Stimulated activated naive B cell treated with anti-CD40 and anti-IgM and Interleukin-4, amounts not matched to agents 10 μg/mL and 1 μg/mL and 100 μg/mL, for 72 hours (primary cell): ENCODE results near the gene RALGPS2.

Experiments used
- ATAC-seq, 2 donors: fragments of 150-1000 bp; cut with Tn5 transposase; replicated peaks; 2 replicates each; pipeline ENCODE4 v1.10.0; 2021; ENCODE audit warnings: moderate library complexity in 1 of 2
- DNase-seq: peaks from one replicate; pipeline ENCODE4 v3.0.0; 2021
- H3K27ac Mint-ChIP-seq: one replicate; pipeline ENCODE4 v1.8.0; 2022; ENCODE audit warnings: mild to moderate bottlenecking, mixed read lengths
- H3K27me3 Mint-ChIP-seq, 2 donors: one replicate each; pipeline ENCODE4 v1.8.0; 2022; ENCODE audit warnings: mixed read lengths in 2 of 2
- H3K36me3 Mint-ChIP-seq, 2 donors: one replicate each; pipeline ENCODE4 v1.8.0; 2022; ENCODE audit warnings: mixed read lengths in 2 of 2, mild to moderate bottlenecking in 1 of 2
- H3K4me1 Mint-ChIP-seq, 2 donors: one replicate each; pipeline ENCODE4 v1.8.0; 2022; ENCODE audit warnings: mixed read lengths in 2 of 2, mild to moderate bottlenecking in 1 of 2
- H3K4me3 Mint-ChIP-seq, 2 donors: one replicate each; pipeline ENCODE4 v1.8.0; 2022; ENCODE audit warnings: mild to moderate bottlenecking in 2 of 2, mixed read lengths in 2 of 2, moderate library complexity in 1 of 2
- H3K9me3 Mint-ChIP-seq, 2 donors: one replicate each; pipeline ENCODE4 v1.8.0; 2022; ENCODE audit warnings: mixed read lengths in 2 of 2, mild to moderate bottlenecking in 1 of 2

Gene RALGPS2

DNA sequence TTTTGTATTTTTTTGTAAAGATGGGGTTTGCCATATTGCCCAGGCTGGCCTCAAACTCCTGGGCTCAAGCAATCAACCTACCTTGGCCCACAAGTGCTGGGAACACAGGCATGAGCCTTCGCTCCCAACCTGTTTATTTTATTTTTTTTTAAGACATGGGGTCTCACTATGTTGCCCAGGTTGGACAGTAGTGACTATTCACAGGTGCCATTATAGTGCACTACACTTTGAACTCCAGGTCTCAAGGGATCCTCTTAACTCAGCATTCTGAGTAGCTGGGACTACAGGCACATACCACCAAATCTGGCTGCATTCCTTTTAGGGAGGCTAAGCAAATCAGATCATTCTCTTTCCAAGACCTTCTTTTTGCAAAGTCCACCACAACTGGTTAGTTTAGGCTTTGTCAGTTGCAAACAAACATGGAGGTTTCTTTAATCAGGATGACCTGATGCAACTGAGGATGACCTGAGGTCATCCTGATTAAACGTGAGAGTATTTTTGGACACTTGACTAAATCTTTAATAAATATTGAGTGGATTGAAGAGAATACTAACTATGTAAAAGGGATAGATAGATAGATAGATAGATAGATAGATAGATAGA lies 30.0 kb upstream of the RALGPS2 start:
- no peaks in the 10 kb centered on the region for H3K27me3 Mint-ChIP-seq
- H3K4me3 Mint-ChIP-seq, result no peak overlapping the region
- ATAC-seq (no peak), DNase-seq (no peak)
- peaks cover 5 to 6% of the 10 kb centered on the region in 2 donors for H3K4me1 Mint-ChIP-seq
- no peaks in the 10 kb centered on the region for H3K36me3 Mint-ChIP-seq
- H3K27ac Mint-ChIP-seq, result no peak overlapping the region
- no peaks in the 10 kb centered on the region for H3K9me3 Mint-ChIP-seq

DNA sequence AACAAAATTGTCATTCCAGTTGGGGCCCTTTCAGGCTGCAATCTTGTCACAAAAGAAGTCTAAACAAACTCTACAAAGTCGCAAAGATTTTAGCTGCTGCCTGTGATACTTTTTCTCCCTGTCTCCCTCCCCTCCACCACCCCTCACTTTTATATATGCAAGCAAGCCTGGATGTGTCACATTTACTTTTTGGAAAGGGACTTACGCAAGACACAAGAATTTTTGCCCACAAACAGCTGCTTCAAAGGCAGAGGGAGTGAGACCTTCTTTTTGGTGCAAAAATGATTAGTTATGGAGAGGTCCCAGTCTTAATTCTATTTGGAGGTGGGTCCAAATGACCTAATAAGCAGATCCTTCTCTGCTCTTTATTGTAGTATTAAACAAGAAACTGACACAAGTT lies 22.9 kb upstream of the RALGPS2 start:
- no peak for ATAC-seq
- no peak overlapping the region for H3K4me3 Mint-ChIP-seq
- no peaks in the 10 kb centered on the region for H3K9me3 Mint-ChIP-seq
- peaks cover 17 to 29% of the 10 kb centered on the region in 2 donors for H3K4me1 Mint-ChIP-seq
- no peaks in the 10 kb centered on the region for H3K36me3 Mint-ChIP-seq
- H3K27ac Mint-ChIP-seq, result no peak overlapping the region
- H3K27me3 Mint-ChIP-seq, result no peaks in the 10 kb centered on the region
- DNase-seq, result no peak

DNA sequence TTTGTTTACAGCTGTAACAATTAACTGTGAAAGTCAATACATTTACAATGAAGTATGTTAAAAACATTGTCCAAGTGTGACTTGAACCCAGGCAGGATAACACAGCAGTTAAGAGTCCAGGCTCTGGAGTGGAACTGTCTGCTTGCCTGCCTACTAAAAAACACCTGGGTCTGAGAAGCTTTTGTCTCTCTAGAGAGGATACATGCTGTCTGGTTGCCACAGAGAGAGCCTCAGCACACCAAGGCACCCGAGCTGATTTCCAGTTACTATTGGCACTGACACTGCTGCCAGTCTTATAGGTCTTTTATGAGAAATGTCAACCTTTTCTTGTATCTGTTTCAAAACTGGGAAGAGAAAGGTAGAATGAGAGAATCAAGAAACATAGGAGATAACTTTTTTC lies 20.2 kb upstream of the RALGPS2 start:
- Mint-ChIP-seq H3K27ac (peak overlapping the region; percentile 75), H3K4me1 (peaks cover 19 to 37% of the 10 kb centered on the region in 2 donors), H3K9me3 (no peaks in the 10 kb centered on the region), H3K27me3 (no peaks in the 10 kb centered on the region), H3K36me3 (no peaks in the 10 kb centered on the region), H3K4me3 (no peak overlapping the region)
- no peak for DNase-seq
- peak in 1 of 2 donors; percentile 34 for ATAC-seq

DNA sequence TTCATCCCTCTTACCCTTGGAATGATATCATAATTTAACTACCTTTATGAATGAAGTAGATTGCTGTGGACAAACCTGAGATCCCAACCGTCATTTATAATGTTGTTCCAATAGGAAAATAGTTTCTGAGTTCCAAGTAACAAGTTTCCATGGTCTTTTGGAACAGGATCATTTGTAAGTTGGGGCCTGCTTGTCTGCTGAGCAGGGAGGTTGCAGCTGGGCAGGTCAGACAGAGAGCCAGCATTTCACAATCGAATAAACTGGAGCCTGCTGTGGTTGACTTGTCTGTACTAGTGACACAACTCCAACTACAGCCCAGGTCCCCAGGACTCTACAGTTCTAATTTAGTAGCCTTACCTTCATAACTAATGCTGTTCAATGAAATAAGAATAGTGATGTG lies 18.6 kb upstream of the RALGPS2 start:
- H3K36me3 Mint-ChIP-seq, result no peaks in the 10 kb centered on the region
- no peak overlapping the region for H3K4me3 Mint-ChIP-seq
- no peaks in the 10 kb centered on the region for H3K9me3 Mint-ChIP-seq
- ATAC-seq (no peak), DNase-seq (no peak)
- no peak overlapping the region for H3K27ac Mint-ChIP-seq
- H3K27me3 Mint-ChIP-seq, result no peaks in the 10 kb centered on the region
- H3K4me1 Mint-ChIP-seq, result peaks cover 25 to 43% of the 10 kb centered on the region in 2 donors

DNA sequence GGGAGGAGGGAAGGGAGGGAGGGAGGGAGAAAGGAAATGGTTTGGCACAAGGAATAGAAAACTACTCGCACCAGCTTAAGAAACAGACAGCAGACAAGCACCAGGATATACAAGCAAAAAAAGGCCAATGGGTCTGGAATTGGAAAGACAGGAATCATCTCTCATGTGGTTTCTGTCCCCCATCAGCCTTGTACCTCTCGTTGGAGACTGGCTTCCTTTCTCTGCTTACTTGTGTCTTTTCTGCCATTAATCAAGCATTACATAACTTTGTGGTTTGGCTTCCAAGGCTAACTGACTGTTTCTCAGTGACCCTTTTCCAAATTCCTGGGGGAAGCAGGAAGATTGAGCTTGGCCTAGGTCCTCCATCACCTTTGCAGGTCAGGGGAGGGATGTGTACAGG lies 11.8 kb upstream of the RALGPS2 start:
- H3K27ac Mint-ChIP-seq, result no peak overlapping the region
- DNase-seq (no peak), ATAC-seq (no peak)
- H3K36me3 Mint-ChIP-seq, result peaks cover 0 to 1% of the 10 kb centered on the region in 2 donors
- no peak overlapping the region for H3K4me3 Mint-ChIP-seq
- peaks cover 0 to 1% of the 10 kb centered on the region in 2 donors for H3K9me3 Mint-ChIP-seq
- H3K27me3 Mint-ChIP-seq, result no peaks in the 10 kb centered on the region
- peaks cover 18 to 37% of the 10 kb centered on the region in 2 donors for H3K4me1 Mint-ChIP-seq

DNA sequence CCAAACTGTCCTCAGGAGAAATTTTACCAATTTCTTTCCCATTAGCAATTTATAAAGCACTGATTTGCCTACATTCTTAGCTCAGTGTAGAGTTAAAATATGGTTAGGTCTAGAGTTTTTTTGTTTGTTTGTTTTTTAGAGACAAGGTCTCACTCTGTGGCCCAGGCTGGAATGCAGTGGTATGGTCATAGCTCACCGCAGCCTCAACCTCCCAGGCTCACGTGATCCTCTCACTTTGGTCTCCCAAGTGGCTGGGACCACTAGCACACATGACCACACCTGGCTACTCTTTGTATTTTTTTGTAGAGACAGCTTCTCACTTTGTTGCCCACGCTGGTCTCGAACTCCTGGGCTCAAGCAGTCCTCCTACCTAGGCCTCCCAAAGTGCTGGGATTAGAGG lies 10.6 kb upstream of the RALGPS2 start:
- Mint-ChIP-seq H3K27ac (no peak overlapping the region), H3K27me3 (no peaks in the 10 kb centered on the region), H3K36me3 (peaks cover 0 to 1% of the 10 kb centered on the region in 2 donors), H3K4me1 (peaks cover 24 to 40% of the 10 kb centered on the region in 2 donors), H3K4me3 (no peak overlapping the region), H3K9me3 (peaks cover 0 to 1% of the 10 kb centered on the region in 2 donors)
- ATAC-seq (no peak), DNase-seq (no peak)

DNA sequence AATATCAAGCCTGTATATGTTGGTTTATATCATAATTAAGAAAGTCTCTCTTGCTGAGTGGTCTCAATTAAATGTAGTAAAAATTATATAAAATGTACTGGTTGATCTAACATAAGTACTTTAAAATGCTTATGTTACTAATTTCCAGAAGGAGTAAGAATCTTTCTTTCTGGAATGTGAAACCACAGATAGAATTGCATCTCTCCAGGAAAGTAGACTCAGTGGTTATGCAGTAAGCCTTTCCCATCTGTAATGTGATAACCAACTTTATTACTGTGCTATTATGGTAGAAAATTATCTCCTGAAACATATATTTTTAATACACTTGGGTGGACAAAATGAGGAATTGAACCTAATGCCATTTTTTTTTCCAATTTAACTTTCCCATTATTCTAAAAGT lies 8.9 kb upstream of the RALGPS2 start:
- Mint-ChIP-seq H3K9me3 (peaks cover 0 to 1% of the 10 kb centered on the region in 2 donors), H3K27me3 (no peaks in the 10 kb centered on the region), H3K4me1 (peaks cover 23 to 44% of the 10 kb centered on the region in 2 donors), H3K36me3 (peaks cover 0 to 1% of the 10 kb centered on the region in 2 donors), H3K27ac (no peak overlapping the region), H3K4me3 (no peak overlapping the region)
- DNase-seq, result no peak
- ATAC-seq, result no peak

DNA sequence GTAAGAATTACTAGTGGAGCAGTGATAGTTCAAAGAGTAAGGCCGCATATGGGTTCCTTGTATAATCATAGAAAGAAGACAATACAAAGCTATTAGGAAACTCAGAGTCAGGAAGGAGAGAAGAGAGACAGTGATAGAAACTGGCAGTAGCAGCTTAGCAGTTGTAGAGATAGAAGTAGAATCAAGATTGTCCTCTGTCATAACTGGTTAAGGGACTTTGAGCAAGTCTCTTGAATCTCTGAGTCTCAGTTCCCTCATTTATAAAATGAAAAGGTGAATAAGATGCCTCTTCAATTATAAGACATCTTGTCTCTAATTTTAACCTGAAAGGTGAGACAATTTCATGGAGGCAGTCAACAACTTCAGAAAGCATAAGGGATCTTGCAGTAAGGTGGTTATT lies 6.5 kb upstream of the RALGPS2 start:
- peak; percentile 33 to 52 for ATAC-seq
- Mint-ChIP-seq H3K4me1 (peaks cover 15 to 31% of the 10 kb centered on the region in 2 donors), H3K27me3 (no peaks in the 10 kb centered on the region), H3K4me3 (no peak overlapping the region), H3K36me3 (no peaks in the 10 kb centered on the region), H3K27ac (no peak overlapping the region), H3K9me3 (no peaks in the 10 kb centered on the region)
- no peak for DNase-seq

DNA sequence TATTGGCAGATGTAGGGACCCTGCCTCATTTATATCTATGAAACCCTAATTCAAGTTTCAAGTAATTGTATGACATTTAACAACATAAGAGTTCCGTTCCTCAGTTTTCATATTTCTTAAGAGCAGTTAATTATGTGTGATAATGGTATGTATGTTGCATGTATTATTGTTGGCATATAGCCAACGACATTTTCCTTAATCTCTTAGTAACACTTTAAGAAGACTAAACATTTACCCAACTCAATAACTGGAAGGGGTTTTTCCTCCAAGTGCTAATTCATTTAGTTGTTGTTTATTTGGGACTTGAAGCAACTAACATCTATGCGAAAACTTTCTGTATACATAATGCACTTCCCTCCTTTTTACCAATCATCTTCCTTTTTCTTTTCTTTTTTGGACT lies 1.5 kb upstream of the RALGPS2 start:
- H3K9me3 Mint-ChIP-seq, result no peaks in the 10 kb centered on the region
- H3K27me3 Mint-ChIP-seq, result no peaks in the 10 kb centered on the region
- no peak overlapping the region for H3K27ac Mint-ChIP-seq
- H3K4me1 Mint-ChIP-seq, result peaks cover 19 to 40% of the 10 kb centered on the region in 2 donors
- DNase-seq (no peak), ATAC-seq (no peak)
- H3K36me3 Mint-ChIP-seq, result peaks cover 2 to 3% of the 10 kb centered on the region in 2 donors
- H3K4me3 Mint-ChIP-seq, result peak overlapping the region in 1 of 2 donors; percentile 96

DNA sequence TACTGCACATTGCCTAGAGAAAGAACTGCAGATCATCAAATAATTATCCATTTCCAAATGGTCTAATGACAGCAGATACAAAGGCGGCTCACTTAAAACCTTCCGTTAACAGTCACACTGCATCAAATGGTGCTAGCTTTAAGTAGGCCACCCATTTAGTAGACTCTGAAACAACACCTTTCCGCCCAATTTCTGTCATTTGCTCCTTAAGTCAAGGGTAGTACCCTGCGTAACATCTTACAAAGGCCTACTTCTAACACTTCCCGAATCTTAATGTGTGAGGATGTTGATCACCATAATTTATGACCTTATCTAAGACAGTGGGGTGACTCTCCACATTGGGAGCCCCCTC lies 692 bp upstream of the RALGPS2 start:
- no peaks in the 10 kb centered on the region for H3K9me3 Mint-ChIP-seq
- H3K36me3 Mint-ChIP-seq, result peaks cover 2 to 3% of the 10 kb centered on the region in 2 donors
- DNase-seq (no peak), ATAC-seq (peak; percentile 10)
- H3K4me1 Mint-ChIP-seq, result peaks cover 15 to 38% of the 10 kb centered on the region in 2 donors
- peak overlapping the region; percentile 97 for H3K27ac Mint-ChIP-seq
- peak overlapping the region; percentile 91 to 96 for H3K4me3 Mint-ChIP-seq
- no peaks in the 10 kb centered on the region for H3K27me3 Mint-ChIP-seq

DNA sequence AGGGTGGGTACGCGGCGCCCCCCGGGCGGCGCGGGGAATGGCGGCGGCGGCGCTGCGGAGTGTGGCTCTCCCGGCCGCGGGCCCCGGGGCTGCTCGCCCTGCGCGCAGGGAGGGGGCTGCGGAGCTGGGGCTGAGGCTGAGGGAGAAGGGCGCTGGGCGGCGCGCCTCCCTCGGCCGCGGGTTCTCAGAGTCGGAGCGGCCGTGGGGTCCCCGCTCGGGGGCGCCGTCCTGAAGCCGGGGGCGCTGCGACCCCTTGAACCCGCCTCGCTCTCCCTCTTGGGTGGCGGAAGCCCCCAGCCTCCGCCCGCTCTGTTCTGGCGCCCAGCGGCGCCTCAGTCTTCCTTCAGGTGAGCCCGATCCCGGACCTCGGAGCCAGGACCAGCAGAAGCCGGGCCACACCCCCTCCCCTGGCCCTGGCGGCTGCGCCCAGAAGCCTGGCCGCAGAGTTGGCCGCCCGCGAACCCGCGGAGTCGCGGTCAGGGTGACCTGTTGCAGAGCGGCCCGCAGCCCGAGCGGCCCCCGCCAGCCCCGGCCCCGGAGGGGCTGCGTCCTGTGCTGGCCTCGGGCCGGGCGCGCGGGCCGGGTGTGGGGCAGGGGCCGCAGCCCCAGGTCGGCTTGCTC lies 532 bp downstream of the RALGPS2 start:
- Mint-ChIP-seq H3K4me3 (peak overlapping the region; percentile 80 to 96), H3K27me3 (no peaks in the 10 kb centered on the region), H3K27ac (peak overlapping the region; percentile 88), H3K9me3 (peaks cover 0 to 5% of the 10 kb centered on the region in 2 donors), H3K36me3 (peaks cover 9 to 11% of the 10 kb centered on the region in 2 donors), H3K4me1 (peaks cover 16 to 39% of the 10 kb centered on the region in 2 donors)
- ATAC-seq, result peak; percentile 45 to 51
- peak; percentile 41 for DNase-seq

DNA sequence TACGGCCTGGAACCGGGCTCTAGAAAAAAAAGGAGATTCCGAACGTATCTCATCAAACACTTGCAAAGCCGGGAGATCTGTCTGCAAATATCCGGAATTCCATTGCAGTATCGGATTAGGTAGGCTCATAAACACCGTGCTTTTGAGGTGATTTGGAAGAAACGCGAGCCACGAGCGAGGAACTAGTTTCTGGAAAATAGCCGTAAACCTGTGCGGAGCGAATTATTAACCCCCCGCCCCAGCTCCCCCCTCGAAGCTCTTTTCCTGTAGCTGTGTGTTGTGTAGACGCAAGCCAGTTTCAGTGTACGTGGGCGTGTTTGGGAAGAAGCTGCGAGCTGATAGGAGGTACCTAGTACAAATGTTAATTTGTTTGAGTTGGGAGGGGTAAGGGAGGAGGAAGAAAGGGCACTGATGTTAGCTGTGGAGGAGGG lies 1.1 kb downstream of the RALGPS2 start:
- DNase-seq, result peak; percentile 70
- no peaks in the 10 kb centered on the region for H3K27me3 Mint-ChIP-seq
- H3K27ac Mint-ChIP-seq, result peak overlapping the region; percentile 75
- peak overlapping the region; percentile 80 to 96 for H3K4me3 Mint-ChIP-seq
- peaks cover 16 to 41% of the 10 kb centered on the region in 2 donors for H3K4me1 Mint-ChIP-seq
- ATAC-seq, result peak; percentile 74 to 79
- peaks cover 0 to 5% of the 10 kb centered on the region in 2 donors for H3K9me3 Mint-ChIP-seq
- H3K36me3 Mint-ChIP-seq, result peaks cover 13 to 16% of the 10 kb centered on the region in 2 donors

DNA sequence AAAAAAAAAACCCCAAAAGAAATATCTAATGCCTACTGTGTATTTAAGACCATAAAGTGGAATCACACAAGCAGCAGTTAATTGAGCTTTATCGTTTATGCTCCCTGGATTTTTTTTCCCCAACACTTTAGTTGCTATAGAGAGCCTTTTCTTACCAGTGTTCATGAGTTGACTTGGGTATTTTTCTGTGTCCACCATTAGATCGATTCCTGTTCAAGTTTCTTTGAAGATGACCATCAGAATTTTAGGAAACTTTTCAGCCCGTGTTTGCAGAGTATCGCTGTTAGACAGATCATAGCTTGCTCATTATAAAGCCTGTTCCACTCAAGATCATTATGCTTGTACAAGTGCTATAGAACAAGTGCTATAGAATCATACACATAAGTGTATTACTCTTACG lies 1.5 kb downstream of the RALGPS2 start:
- DNase-seq (no peak), ATAC-seq (no peak)
- peaks cover 17 to 20% of the 10 kb centered on the region in 2 donors for H3K36me3 Mint-ChIP-seq
- peak overlapping the region; percentile 75 for H3K27ac Mint-ChIP-seq
- H3K4me3 Mint-ChIP-seq, result peak overlapping the region; percentile 80 to 96
- H3K27me3 Mint-ChIP-seq, result no peaks in the 10 kb centered on the region
- H3K4me1 Mint-ChIP-seq, result peaks cover 16 to 44% of the 10 kb centered on the region in 2 donors
- peaks cover 0 to 5% of the 10 kb centered on the region in 2 donors for H3K9me3 Mint-ChIP-seq

DNA sequence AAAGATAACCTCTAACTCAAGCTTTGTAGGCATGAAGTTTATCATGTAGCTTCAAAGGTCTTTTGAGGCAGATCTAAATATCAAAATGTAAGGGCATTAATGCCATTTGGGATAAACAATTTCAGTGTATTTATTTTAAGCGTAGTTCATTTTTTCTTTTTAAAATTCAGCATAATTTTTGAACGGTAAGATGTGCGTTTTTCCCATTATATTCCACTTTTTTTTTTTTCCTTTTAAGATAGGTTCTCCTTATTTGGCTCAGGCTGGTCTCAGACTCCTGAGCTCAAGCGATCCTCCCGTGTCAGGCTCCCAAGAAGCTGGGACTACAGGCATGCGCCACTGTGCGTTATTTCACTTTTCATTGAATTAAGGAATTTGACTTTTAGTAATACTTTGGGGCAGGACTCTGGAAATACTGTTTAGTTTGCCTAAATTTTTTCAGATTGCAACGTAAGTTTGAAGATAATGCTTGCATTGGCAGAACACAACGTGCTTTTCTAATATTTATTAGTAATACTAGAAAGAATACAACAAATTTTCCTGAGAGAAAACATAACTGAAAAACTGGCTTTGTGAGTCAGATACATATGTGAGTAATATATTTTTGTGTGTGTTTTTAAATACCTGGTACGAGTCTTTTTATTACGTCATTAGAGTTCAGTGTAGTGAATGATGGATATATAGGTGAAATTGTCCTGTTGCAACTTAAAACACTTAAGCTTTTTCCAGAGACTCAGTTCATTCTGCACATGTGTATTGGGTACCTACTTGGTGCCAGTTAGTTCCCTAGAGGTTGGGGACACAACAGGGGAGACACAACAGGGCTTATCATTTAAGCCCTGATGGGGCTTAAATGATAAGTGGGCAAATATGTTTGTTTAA lies 2.2 kb downstream of the RALGPS2 start:
- Mint-ChIP-seq H3K4me3 (peak overlapping the region; percentile 80 to 96), H3K27me3 (no peaks in the 10 kb centered on the region), H3K9me3 (peaks cover 5 to 9% of the 10 kb centered on the region in 2 donors), H3K27ac (peak overlapping the region; percentile 75), H3K4me1 (peaks cover 20 to 51% of the 10 kb centered on the region in 2 donors), H3K36me3 (peaks cover 22 to 26% of the 10 kb centered on the region in 2 donors)
- ATAC-seq (no peak), DNase-seq (no peak)
